HG02884 (cell line): ENCODE data around the gene UNC13D.
"Not testable (repeated sequence)": the region's sequence is repeated elsewhere in the genome, so short reads cannot be mapped to it uniquely, and the experiment has no call there.

Experiments
- ATAC-seq: cut with Tn5 transposase; IDR thresholded peaks from one replicate; pipeline ENCODE4 v1.9.1; 2021; ENCODE audit warnings: mild to moderate bottlenecking, moderate library complexity; ENCODE audit not compliant: unreplicated experiment

Gene UNC13D

GRCh38 chr17:75875182-75875939 lies 31.2 kb upstream of the UNC13D start:
- no peak for ATAC-seq

GRCh38 chr17:75874323-75875181 lies 30.3 kb upstream of the UNC13D start:
- ATAC-seq = no peak

- no peak for ATAC-seq
Observed at GRCh38 chr17:75873587-75874322, 29.6 kb upstream of the UNC13D start.

- no peak for ATAC-seq
Observed at GRCh38 chr17:75872434-75873351, 28.5 kb upstream of the UNC13D start.

- ATAC-seq = not testable (repeated sequence)
Observed at GRCh38 chr17:75870228-75870627, 26.0 kb upstream of the UNC13D start.

- no peak for ATAC-seq
Observed at GRCh38 chr17:75869282-75870141, 25.3 kb upstream of the UNC13D start.

GRCh38 chr17:75868730-75869281 lies 24.6 kb upstream of the UNC13D start:
- not testable (repeated sequence) for ATAC-seq

- ATAC-seq = not testable (repeated sequence)
Observed at GRCh38 chr17:75865404-75866188, 21.4 kb upstream of the UNC13D start.

GRCh38 chr17:75864887-75865286 lies 20.7 kb upstream of the UNC13D start:
- ATAC-seq = not testable (repeated sequence)

- peak; percentile 57 for ATAC-seq
Observed at GRCh38 chr17:75864448-75864871, 20.3 kb upstream of the UNC13D start.

GRCh38 chr17:75861927-75862317 lies 17.7 kb upstream of the UNC13D start:
- ATAC-seq = no peak

GRCh38 chr17:75859358-75859757 lies 15.2 kb upstream of the UNC13D start:
- not testable (repeated sequence) for ATAC-seq

GRCh38 chr17:75856062-75856756 lies 12.0 kb upstream of the UNC13D start:
- peak; percentile 21 for ATAC-seq

- ATAC-seq = peak; percentile 76
Observed at GRCh38 chr17:75855310-75856061, 11.3 kb upstream of the UNC13D start, which contains the start of gene WBP2. TSS of gene WBP2 (minus strand) at chr17:75855335. CDS start at chr17:75855297, 38 bp downstream.

- no peak for ATAC-seq
Observed at GRCh38 chr17:75854881-75855309, 10.7 kb upstream of the UNC13D start.

GRCh38 chr17:75854101-75854748 lies 10.0 kb upstream of the UNC13D start:
- ATAC-seq = no peak
